HG02610 (cell line): ENCODE data around the gene RASGRP2.

Experiments used
- ATAC-seq: cut with Tn5 transposase; IDR thresholded peaks from one replicate; pipeline ENCODE4 v1.9.1; 2021; ENCODE audit warnings: mild to moderate bottlenecking, moderate library complexity; ENCODE audit not compliant: unreplicated experiment

RASGRP2 gene

GRCh38 chr11:64743591-64744543 lies at the start of gene RASGRP2:
Gene RASGRP2, minus strand, starts transcription at chr11:64744142. Its CDS starts 1,276 bp downstream, at chr11:64742866.
- ATAC-seq: no peak

DNA sequence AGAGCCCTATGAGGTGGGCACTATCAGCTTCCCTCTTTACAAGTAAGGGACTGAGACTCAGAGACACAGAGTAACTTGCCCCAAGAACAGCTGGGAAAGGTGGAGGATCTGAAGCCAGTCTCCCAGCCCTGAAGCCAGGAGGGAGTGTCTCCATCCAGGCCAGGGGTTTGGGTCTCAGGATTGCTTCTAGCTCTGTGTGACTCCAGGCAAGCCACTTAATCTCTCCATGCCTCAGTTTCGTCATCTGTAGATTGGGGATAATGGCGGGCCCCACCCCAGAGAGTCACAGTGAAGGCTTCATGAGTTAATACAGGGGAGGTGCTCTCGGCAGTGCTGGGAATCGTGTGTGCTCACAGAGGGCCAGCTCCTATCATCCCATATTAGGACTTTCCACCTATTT lies 48.5 kb upstream of the RASGRP2 start:
- ATAC-seq: no peak

DNA sequence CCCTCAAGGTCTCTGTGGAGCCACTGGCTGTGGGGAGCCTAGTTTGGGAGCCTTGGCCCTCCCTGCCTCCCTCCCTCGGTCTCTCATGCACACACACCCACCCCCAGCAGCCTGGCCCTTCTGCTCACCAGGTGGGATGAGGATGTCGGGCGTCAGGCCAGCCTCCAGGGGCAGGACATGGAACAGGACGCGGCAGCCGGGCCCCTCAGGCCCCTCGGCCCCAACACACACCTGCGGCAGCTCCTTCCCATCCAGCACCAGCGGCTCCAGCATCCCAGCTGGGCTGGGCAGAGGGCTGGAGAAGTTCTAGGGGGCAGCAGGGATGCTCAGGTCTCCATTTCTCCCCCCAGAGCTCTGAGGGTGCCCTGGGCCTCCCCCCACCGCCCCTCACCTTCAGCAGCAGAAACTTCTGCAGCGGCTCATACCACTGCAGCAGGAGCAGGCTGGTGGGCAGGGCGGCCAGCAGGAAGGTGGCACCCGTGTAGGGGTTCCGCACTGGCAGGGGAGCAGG lies 47.9 kb upstream of the RASGRP2 start:
- no peak for ATAC-seq

DNA sequence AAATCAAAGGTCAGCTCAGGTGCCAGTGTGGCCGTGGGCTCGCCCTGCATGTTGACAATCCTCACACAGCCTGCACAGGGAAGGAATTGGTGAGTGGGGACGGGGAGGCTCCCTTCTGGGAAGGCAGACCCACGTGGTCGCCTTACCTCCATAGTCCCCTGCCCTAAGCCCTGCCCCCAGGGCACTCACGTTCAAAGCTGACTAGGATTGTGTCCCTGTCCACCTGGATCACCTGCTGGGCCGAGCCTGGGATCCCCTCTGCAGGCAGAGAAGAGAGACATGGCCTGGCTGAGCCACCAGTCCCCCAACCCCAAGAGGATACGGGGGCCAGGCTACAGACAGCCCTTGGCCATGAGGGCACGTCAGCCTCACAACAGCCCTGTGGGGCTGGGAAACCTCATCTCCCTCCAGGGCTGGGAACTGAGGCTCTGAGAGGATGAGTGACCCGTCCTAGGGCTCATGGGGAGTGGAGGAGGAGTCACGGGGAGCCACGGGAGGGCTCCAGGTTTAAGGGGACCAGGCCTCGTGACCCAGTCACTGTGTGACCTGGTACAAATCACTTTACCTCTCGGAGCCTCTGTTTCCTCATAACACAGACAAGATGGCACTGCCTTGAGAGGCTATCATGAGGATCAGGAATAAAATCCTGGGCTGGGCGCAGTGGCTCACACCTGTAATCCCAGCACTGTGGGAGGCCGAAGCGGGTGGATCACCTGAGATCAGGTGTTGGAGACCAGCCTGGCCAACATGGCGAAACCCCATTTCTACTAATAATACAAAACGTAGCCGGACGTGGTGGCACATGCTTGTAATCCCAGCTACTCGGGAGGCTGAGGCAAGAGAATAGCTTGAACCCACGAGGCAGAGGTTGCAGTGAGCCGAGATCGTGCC lies 46.5 kb upstream of the RASGRP2 start:
- ATAC-seq: no peak

DNA sequence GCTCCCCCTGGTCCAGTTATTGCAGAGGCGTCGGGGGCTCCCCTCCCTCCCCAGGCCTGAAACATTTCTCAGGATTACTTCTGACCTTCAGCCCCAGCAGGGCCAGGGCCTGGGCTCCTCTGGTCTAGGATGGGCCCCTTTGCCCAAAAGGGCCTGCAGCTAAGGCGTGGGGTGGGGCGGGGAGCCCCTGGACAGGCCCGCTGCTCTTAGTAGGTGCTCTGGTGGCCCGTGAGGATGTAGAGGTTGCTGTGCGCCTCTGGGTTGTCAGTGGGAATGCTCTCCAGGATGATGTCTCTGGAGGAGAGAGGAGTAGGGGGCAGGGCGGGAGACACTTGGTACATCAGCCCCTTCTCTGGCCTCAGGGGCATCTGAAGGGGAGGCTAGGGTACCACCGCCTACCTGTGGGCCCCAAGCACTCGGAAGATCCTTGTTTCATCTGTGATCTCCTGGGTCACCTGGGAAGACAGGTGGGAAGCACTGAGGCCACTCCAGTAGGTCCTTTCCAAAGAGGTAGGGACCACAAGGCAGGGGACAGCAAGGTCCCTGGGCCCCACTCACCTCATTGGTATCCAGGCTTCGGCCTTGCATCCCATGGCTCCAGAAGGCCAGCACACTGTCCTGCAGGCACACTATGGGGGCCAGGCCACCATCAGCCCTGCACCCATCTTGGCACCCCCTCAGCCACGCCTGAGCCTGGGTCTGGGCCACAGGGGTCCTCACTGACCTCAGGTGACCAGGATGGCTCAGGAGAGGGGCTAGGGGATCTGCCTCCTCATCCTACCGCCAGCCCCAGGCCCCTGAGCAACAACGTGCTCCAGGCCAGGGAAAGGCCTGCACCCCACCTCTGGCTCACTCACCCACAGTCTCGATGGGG lies 45.6 kb upstream of the RASGRP2 start:
- no peak for ATAC-seq

GRCh38 chr11:64788321-64789215 lies 44.6 kb upstream of the RASGRP2 start:
- ATAC-seq: no peak

DNA sequence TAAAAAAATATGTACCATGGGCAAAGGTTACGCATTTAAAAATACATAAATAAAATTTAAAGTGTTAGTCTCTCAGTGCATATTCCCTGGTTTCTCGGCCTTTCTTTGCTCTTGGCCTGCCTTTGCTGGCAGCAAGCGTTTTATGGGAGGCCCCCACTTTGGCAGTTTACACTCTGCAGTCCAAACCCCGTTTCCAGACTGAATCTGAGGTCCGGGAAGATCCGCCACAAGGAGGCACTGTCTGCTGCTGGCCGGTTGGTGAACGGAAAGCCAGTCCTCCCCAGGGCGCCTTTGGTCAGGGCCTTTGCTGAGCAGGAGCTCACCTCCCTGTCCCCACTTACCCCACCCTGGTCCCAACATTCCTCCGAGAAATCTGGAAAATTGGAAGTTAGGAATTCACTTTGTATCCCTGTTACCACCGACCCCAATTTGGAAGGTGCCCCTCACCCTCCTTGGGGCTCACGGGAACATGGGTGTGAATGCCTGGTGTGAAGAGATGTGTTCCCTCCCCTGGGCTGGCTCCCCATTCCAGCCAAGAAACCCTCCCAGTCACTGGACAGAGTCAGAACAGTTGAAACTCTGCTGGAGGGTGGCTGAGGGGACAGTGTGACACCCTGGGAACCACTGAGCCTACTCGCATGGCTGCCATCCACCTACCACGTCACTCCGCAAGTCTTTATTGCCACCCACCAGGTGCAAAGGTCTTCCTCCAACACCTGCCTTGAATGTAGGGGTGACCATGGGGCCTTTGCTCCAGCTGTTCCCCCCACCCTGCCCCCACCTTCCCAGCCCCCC lies 43.8 kb upstream of the RASGRP2 start:
- no peak for ATAC-seq

GRCh38 chr11:64786308-64786707 lies 42.4 kb upstream of the RASGRP2 start:
- no peak for ATAC-seq

- ATAC-seq: no peak
These were observed 41.1 kb upstream of the RASGRP2 start for GRCh38 chr11:64784813-64785581.

GRCh38 chr11:64778473-64779298 lies 34.7 kb upstream of the RASGRP2 start, which contains the start of gene SF1:
Gene SF1, minus strand, starts transcription at chr11:64778542. Its CDS starts 150 bp downstream, at chr11:64778392.
- ATAC-seq: peak; percentile 81

- ATAC-seq: peak; percentile 4
These were observed 34.2 kb upstream of the RASGRP2 start for GRCh38 chr11:64778223-64778472.

- ATAC-seq: no peak
These were observed 33.7 kb upstream of the RASGRP2 start for GRCh38 chr11:64777449-64778222.

DNA sequence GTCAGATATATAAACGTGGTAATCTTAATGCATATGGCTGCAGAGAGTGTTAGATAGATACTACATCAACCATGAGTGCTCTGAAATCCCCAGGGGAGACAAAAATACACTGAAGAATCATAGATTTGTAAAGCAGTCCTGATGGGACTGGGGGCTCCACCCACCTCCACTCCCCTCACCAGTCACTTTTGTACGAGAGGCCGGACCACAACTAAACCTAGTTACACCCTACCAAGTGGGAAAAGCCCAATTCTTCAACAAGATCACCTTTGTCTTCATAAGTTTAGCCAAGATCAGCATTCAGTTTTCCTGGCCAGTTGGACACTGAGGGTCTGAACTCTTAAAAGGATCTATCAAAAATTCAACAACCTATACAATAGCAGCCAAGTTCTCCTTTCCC lies 32.9 kb upstream of the RASGRP2 start:
- no peak for ATAC-seq

GRCh38 chr11:64776425-64776824 lies 32.5 kb upstream of the RASGRP2 start:
- ATAC-seq: no peak

DNA sequence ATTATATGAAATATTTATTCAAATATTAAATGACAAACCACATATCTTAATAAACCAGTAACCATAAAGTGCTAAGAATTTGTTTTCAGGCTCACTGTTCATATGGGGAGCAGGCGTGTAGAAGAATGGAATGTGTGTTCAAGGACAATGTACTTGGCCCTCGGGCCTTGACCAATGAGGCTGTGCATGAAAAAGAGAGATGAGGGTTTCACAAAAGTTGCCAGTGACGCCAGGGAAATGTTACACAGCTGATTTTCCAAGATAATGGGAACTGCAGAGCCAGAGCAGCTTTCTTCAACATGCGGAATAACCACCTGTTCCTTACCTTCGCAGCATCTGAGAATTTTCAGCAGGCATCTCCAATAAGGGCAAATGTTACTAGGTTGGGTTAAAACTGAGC lies 30.2 kb upstream of the RASGRP2 start:
- no peak for ATAC-seq

DNA sequence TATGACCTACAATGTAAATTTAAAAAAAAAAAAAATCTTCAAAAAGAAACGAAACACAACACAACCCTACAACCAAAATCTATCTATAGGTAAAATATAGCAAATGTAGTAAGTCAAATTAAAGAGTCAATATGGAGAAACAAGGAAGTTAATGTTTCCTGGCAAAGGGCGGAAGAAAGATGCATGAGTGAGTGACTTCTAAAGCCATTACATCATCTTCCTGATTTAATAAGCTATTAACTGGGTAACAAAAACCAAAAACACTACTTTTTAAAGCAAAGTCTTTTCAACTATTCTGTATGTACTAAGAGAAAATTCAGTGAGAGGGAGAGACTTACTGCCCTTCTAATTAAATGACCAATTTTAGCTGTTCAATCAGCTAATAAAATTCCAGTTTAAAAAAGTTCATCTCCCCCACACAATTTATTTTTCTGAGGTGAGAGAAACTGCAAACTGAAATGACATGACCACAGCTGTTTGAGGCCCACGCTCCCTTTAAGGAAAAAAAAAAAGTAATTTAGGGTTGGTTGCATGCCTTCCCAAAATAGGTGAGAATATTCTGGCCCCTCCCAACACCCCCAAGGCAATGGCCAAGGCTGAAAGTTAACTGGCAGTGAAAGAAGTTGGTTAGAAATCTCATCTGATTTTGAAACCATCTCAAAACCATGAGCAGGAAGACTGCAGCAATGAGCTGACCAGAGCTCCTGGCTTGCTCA lies 28.5 kb upstream of the RASGRP2 start:
- ATAC-seq: no peak
